CD4-positive, alpha-beta T cell treated with Interleukin-12 subunit alpha and Interleukin-12 subunit beta, for 1 hour (primary cell): ENCODE results near the gene DEPDC5.

Experiments used
- DNase-seq: peaks from one replicate; pipeline ENCODE4 v3.0.0-alpha.2; 2020

The DEPDC5 gene

DNA sequence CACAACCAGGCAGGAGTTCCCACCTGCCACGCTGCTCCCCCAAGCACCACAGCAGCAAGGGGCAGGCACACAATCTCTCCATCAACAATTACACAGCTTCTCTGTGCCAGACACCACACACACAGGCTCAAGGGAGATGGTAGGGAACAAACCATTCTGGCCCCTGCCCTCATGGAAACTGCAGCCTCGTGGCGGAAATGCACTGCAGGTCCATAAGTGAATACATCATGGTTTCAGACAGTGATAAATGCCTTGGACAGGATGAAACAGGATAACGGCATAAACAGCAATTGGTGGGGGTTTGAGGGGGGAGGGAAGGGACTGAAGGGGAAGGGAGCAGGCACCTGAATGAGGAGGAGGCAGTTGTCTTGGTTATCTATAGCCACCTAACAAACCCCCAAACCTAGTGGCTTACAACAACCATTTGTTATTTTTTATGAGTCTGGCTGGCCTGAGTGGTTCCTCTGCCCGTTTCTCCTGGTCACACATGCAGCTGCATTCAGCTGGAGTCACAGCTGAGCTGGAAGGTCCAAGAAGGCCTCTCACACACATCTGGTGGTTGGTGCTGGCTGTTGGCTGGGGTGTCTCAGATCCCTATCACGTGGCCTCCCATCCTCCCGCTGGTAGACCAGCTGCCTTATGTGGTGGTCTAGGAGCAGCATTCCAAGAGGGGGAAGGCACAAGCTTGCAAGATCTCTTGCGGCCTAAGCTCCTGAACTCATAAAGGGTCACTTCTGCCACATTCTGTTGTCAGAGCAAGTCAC, 175.5 kb downstream of the DEPDC5 start:
- DNase-seq, result no peak

DNA sequence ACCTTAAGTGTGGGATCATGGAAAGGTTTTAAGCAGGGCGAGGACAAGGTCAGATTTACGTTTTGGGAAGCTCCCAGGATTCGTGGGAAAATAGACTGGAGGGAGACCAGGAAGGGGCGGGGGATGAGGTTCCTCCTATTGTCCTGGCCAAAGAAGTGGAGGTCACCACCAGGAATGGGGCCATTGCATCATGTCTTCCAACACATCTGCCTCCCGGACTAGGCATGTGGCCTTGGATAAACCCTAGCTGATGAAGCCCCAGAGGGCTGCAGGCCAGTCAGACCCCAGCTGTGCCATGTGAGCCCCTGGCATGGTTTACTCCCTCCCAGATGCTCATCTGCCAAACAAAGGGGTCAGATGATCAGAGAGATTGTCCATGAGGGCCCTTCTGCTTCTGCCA, 179.0 kb downstream of the DEPDC5 start:
- no peak for DNase-seq

DNA sequence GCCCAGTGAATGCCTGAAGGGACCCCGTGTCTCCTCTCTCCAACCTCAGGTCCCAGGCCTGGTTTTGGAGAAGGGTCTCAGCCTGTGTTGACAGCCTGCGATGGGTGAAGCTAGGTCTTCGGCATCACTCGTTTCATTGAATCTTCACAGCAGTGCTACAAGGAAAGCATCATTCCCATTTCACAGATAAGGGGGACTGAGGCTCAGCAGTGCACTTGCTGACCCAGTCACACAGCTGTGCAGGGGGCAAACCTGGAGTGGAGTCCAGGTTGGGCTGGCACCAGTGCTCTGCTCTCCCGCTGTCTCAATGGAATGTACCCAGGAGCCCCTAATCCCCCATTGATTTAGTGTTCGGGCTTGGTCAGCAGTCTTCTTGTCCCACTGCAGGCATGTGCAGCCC, 179.6 kb downstream of the DEPDC5 start:
- no peak for DNase-seq

DNA sequence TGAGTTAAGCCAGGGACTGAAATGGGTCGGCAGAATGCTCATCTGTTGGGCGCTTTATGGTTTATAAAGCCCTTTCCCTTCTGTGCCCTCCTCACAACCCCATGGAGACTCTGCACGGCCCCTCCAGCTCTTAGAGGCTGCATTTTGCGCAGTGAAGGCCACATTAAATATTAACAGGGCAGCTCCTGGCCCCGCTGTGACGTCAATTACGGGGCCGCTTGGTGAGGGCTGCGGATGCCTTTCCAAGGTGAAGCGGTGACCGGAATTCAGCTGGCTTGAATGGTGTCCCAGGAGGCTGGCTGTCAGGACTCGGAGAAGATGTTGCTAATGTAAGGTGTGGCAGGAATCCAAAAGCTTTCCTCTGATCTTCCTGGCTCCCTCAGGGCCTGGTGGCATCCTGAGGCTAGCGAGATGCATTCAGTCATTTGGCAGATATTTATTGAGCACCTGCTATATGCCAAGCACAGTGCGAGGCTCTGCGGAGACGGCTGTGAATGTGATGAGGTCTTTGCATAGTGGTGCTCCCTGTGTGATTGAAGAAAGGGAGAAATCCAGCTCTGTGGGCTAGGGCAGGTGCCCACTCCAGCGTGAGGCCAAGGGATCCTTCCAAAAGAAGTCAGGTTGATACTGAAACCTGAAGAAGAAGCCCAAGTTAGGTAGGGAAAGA, 180.1 kb downstream of the DEPDC5 start:
- DNase-seq, result no peak

DNA sequence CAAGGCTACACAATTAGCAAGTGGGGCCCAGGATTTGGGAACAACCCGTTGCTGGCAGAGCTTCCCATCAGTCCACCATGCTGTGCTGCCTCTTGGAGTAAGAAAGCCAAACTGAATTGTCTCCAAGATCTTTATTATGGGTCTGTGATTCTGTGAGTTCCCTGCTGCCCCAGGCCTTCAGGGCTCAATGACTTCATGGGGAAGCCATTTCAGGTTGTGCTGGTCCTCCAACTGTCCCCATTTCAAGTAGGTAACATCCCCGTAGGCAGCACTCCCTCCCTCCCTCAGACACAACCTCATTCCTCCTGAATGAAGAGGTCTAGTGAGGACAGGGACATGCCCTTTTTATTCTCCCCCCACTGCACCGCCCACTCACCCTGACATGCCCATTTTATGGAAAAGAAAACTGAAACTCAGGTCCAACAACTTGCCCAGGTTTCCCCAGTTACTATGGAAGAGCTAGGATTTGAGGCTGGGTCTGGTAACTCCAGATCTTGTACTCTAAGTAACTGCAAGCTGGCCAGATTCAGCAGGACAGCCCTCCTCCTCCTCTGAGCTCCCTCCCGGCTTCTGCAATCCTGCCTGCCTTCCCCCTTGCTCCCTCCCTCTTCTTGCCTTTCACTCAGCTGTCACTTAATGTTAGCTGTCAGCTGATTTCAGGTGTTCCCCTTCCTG, 182.3 kb downstream of the DEPDC5 start:
- no peak for DNase-seq

DNA sequence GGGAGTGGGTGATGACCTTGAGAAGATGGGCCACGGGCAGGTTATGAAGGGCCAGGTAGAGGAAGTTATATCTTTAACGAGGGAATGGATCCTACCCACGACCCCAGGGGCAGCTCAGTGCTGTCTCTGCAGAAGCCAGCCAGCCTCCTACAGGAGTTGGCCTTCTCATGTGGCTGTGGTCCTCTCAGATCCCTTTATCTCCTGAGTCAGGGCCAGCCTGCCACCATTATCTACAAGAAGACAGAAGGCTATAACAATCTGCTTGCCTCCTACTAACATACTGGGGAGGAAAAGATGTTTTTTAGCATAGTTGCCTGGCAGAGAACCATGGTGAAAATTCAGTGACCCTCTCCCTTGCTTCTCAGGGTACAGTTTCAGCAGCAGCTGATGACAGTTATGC, 183.5 kb downstream of the DEPDC5 start:
- DNase-seq, result no peak

DNA sequence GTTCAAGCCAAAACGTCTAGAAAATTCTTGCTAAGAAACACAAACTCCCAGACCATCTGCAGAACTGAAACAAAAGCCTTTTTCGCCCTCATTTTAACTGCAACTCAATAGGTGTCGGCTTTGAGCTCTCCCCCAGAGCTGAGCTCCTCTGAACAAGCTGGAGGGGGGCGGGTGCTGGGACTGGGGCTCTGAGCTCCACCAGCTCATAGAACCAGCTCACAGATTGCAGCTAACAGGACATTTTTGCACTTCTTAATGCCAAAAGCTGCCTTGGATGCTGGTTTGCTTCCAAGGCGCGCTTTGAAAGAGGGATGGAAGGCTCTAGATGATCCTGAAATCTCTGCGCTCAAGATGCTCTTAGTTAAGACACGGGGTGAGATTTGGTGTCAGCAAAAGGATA, 184.5 kb downstream of the DEPDC5 start:
- DNase-seq, result no peak

DNA sequence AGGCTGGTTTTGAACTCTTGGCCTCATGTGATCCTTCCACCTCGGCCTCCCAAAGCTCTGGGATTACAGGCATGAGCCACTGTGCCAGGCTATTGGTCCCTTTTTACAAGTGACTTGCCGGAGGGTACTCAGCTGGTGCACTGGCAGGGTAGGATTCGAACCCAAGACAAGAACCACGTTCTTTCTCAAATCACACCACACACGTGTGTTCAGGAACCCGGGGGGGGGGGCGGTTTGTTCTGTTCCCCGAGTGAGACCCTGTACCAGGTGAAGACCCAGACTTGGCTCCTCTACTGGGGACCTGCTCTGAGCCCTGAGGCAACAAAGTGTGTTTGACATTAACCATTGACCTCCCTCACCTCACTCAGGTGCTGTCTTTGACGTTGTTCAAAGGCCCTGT, 186.7 kb downstream of the DEPDC5 start:
- DNase-seq, result no peak

DNA sequence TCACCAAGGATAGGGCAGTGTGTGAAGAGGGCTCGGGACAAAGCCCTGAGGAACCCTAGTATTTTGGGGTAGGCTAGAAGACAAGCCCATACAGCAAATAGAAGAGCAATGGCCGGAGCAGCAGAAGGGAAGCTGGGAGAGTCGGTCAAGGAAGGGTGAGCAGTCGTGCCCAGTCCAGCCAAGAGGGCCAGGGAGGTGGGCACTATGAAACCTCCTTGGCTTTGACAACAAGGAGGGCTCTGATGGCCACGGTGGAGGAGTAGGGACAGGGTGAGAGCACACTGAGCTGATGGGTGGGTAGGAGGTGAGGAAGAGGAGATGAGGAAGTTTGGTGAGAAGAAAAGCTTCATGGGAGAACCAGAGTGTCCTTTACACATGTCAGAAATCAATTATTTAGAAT, 188.3 kb downstream of the DEPDC5 start:
- no peak for DNase-seq

DNA sequence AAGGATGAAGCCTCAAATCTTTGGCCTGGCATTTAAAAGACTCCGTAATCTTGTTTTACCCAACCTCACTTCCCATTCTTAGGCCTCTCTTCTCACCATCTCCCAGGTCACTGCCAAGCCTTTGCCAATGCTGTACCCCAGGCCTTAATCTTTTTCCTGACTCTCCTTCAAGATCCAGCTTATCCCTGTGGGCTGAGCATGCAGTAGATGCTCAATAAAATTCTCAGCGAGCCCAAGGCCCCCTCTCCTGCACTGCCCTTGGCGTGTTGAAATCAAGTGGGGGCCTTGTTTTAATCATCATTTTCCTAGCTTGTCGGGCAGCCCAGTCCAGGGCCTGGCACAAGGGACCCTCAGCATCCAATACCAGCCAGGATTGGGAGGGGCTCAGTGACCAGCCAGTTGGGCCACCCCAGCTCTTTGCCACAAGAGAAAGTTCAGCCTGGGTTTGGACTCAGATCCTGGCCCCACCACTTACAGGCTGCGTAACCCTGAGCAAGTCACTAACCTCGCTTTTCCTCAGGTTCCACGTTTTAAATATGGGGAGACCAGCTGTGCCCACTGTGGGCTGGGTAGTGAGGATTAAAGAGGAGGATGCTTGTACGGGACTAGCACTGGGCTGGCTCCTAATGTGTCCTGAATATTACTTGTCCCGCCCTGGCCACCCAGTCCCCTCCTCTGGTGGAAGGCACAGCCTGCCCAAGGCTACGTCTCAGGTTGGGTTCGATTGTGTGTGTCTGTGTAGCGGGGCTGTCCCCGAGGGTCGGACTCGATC, 189.6 kb downstream of the DEPDC5 start:
- DNase-seq, result no peak

DNA sequence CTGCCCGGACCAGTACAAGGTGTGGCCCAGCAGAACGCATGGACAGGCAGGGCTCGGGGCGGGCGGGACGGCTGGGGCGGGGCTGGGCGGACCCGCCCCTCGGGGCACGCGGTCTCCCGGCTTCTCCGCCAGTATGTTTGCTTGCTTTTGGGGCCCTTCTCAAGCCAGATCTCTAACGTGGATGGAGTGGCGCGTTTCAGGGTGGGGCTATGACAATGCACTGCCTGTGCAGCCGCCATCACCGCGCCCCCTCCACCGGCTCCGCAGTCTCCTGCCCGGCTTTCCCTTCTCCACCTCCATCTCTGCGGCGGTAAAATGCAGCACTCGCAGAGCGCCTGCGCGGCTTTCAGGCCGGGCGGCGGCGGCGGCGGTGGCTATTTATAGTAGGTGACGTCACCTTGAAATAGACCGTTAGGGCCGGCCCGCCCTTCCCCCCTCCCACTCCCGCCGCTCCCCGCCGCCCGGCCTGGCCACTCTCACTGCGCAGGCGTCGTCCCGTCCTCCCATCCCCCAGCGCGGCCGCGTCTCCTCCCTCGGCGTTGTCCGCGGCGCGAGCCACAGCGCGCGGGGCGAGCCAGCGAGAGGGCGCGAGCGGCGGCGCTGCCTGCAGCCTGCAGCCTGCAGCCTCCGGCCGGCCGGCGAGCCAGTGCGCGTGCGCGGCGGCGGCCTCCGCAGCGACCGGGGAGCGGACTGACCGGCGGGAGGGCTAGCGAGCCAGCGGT, 190.3 kb downstream of the DEPDC5 start, which contains the start of gene YWHAH:
Gene YWHAH (plus strand): TSS at position 558 of the 722 bp plus-strand sequence. CDS start 199 bp downstream, outside the sequence.
- DNase-seq, result peak; percentile 93

DNA sequence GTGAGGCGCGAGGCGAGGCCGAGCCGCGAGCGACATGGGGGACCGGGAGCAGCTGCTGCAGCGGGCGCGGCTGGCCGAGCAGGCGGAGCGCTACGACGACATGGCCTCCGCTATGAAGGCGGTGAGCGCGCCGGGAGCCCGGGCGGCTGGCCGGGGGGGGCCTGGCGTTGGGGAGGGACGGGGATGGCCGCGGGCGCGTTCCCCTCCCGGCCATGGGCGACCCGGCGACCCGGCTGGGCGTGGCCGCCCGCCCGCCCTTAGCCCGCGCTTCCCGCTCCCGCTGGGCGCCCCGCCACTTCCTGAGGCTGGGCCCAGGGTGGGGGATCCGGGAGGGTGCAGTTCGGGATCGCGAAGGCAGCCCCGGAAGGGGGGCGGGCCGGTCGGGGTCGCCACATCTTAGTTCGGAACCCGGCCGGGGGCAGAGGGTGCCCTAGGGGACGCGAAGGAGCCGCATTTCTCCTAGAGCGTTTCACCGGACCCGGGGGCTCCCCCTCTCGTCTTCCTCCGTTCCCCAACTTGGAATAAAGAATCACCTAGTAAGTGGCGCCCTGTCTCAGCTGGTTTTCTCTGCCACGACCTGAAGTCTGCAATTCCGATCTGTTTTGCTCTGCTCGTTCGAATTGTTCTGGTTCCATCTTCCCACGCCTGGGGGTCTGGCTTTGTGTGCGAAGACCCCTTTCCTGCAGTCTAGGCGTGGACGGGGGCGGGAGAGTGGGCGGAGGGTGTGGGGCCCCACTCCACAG, 191.1 kb downstream of the DEPDC5 start:
- no peak for DNase-seq

DNA sequence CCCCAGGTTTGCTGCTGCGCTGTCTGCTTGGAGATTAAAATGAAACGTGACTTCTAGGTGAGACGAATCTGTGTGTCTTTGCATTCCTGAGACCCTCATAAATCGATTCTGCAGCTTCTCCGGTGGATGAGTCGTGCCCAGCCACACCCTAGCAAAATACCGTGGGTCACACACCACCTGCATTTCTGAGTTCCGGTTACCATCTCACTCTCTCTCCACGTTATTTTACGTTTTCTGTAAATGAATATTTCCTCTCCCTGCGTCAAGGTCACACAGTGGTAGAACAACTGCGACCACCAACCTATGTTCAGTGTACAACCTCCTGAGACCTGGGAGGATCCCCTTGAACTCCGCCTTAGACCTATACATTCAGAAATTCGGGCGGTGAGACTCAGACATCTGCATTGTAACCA, 191.6 kb downstream of the DEPDC5 start:
- no peak for DNase-seq

DNA sequence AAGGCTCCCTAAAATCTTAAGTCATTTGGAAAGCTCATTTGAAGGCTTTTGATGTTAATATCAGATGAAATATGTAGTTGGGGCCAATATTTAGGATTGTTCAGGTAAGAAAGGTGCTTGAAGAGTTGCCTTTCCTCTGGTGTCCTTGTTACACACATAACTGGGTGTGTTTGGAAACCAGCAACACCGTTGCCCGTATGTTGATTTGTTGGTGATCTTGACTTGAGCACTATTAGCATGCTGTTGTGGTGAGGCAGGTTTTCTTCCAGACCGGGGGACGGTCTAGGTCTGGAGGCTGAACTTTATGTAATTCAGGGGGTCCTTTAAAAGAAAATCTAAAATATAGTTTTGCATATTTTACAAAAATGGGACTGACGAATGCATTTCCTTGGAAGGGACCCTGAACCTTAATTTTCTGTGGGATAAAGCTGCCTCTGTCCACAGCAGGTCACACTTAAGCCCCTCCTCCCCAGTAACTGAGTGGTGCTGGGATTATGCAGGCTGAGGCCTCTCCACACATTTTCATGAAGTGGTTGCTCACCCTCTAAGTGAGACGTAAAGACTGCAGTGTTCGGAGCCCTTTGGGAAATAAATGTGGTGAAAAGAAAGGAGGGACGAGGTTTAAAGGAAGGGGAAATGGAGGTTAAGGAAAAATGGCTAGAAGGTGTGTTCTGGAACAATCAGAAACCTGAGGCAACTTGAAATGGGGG, 192.3 kb downstream of the DEPDC5 start:
- DNase-seq, result no peak

DNA sequence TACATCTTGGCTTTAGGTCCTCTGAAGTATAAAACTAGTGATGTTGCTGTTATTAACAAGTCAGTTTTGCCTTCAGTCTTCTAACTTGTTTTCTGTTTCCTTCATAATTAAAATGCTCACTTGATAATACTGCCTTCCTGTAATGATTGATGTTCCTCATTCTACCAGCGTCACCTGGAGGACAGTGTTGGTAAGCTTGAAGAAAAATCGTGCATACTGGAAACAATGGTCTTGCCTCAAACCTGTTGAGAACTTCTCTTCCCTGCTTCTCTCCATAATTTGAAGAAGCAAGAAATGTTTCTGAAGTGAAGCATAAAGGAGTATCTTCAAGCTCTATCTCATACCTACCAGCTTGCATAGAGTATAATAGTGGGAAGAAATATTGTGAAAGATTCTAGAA, 193.5 kb downstream of the DEPDC5 start:
- peak; percentile 70 for DNase-seq

DNA sequence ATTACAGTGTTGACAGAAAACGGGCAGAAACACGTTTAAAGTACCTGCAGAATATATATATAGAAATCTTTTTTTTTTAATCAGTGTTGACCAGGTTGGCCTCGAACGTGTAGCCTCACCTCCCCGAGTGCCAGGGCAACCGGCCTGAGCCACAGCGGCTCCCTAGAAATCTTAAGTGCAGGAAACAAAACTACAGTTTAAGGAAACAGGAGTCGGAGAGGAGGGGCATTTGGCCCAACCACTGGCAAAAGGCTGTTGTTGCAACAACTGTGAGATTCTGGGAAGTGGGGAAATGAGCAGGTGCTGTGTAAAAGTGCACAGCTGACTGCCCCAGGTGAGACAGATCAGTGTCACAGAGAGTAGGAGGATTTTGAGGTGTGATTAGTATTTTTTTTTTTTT, 194.2 kb downstream of the DEPDC5 start:
- no peak for DNase-seq

DNA sequence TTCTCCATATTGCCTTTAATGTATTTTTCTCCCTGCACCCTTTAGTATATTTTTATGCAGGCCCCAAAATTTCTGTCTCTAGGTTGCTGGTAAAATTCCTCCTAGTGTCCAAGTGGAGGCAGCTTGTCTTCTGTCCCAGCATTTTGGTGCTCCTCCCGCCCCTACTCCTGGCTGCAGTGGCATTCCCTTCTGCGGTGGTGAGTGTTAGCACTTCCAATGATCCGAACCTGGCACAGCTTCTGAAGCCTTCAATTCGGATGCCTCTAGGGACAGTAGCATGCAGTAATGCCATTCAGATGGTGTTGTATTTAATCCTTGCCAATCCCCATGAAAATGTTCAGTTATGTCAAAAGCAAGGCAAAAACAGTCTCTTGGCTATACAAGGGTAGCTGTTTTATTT, 196.4 kb downstream of the DEPDC5 start:
- DNase-seq, result no peak

DNA sequence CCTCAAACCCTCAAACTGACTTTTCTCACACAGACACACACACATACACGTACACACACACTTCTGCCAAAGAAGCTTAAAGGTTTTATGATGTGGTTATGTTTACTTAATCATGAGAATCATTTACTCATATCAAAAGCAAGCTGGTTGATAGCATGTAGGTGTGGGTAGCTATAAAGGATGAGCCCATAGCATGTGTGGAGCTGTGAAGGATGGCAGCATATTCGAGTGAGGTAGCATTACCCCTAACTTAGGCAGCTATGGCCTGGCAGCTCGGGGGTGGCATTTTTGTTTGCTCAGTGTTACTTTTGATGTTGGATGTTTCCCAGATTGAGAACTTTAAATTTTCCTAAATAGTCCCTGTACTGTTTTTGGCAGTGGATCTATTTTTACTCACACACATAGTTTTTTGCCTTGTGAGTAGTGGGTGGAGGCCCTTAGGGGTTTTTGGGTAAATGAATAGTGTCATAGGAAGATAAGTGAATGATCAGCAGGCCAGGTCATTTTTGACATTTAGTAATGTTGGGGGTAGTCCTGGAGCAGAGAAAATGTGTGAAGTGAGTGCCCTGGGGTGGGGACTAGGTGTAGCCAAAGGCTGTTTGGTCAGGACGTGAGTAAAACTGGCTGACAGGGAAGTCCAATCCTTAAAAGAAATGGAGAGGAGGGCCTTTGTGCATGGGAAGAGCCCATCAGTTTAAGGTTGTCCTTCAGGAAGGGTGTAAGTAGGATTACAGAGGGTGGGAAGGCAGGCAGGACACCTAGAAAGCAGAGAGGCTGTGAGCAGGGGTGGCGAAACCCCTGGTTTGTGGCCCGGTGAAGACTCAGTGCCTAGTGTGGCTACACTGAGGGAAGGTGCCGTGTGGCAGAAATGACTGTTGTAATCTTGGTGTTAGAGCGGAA, 197.6 kb downstream of the DEPDC5 start:
- DNase-seq, result no peak

DNA sequence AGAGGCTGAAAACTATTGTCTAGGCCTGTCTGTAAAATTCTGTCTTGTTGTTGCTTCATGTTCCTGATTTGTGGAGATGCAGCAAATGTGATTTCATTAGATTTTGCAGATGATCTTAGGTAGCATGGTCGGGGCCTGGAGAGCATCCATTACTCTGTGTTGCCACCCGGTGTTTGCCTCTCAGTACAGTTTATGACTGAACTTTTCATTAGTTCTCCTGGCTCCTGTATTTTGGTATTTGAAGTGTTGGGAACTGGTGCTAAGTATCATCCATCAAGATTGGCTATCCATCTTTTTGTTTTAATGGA, 198.2 kb downstream of the DEPDC5 start:
- no peak for DNase-seq

DNA sequence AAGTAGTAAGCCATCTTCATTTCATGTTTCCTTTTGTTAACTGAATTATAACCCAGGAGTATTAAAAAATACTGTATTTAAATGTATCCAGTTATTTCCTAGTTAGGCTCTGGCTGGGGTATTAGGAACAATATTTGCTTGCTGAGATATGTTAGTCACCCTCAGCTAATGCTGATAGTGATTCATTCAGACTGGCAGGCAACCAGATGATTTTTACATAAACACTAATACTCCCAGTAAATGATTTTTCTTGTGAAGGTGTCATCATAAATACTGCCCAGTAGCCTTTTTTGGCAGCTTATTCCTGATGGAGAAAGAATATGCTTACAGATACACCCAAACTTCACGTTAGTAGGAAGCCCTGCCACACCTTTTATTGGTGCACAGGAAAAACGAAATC, 198.7 kb downstream of the DEPDC5 start:
- no peak for DNase-seq
